ENCODE results near the gene ANK3. TPM values are rescaled to one million over a fixed set of nuclear protein-coding genes. Genes with fewer than 3 reads are reported as not detected.

The ANK3 gene
- polyA plus RNA-seq, 3 donors: not detected

GRCh38 chr10:60368875-60369546 is 20.7 kb downstream of the ANK3 start:
- H3K27ac ChIP-seq (ENCODE audit: low read depth in 1 of 2, low read length in 2 of 2): no peak overlapping the region
- no peaks in the 10 kb centered on the region for H3K27me3 ChIP-seq (ENCODE audit: control insufficient read depth in 2 of 2, insufficient read depth in 2 of 2, low read length in 2 of 2)
- no peaks in the 10 kb centered on the region for H3K79me2 ChIP-seq (ENCODE audit: insufficient read depth, low read length)
- no peak overlapping the region for H2AFZ ChIP-seq (ENCODE audit: insufficient read depth, low read depth, low read length, poor library complexity, severe bottlenecking)
- no peaks in the 10 kb centered on the region for H4K20me1 ChIP-seq (ENCODE audit: insufficient read depth, low read length)
- Mint-ChIP-seq H3K27me3 (ENCODE audit: low read depth in 3 of 3) (no peaks in the 10 kb centered on the region), H3K27ac (no peak overlapping the region), H3K4me1 (no peaks in the 10 kb centered on the region), H3K9me3 (peaks cover 0 to 2% (median 0%) of the 10 kb centered on the region in 7 donors), H3K4me3 (no peak overlapping the region), H3K36me3 (no peaks in the 10 kb centered on the region)
- H3K9me3 ChIP-seq (replicated peaks in 1 of 2; ENCODE audit: control insufficient read depth in 1 of 2, insufficient read depth in 1 of 2, low read length in 2 of 2): no peaks in the 10 kb centered on the region
- no CpG with 5 or more reads among the region's 5 CpGs for WGBS (ENCODE audit: insufficient coverage)
- H3K4me2 ChIP-seq (replicated peaks; ENCODE audit: extremely low read depth, low read length, poor library complexity, severe bottlenecking): no peak overlapping the region
- TF ChIP-seq, protein P1, sequence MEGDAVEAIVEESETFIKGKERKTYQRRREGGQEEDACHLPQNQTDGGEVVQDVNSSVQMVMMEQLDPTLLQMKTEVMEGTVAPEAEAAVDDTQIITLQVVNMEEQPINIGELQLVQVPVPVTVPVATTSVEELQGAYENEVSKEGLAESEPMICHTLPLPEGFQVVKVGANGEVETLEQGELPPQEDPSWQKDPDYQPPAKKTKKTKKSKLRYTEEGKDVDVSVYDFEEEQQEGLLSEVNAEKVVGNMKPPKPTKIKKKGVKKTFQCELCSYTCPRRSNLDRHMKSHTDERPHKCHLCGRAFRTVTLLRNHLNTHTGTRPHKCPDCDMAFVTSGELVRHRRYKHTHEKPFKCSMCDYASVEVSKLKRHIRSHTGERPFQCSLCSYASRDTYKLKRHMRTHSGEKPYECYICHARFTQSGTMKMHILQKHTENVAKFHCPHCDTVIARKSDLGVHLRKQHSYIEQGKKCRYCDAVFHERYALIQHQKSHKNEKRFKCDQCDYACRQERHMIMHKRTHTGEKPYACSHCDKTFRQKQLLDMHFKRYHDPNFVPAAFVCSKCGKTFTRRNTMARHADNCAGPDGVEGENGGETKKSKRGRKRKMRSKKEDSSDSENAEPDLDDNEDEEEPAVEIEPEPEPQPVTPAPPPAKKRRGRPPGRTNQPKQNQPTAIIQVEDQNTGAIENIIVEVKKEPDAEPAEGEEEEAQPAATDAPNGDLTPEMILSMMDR (IDR thresholded peaks at IDR 0.05): no peak
- no peak overlapping the region for H3K4me3 ChIP-seq (replicated peaks in 1 of 3; ENCODE audit: low read depth in 2 of 3, low read length in 3 of 3)
- no peak for DNase-seq
- intact Hi-C loops (cut with micrococcal nuclease): no loop called here
- no peaks in the 10 kb centered on the region for H3K36me3 ChIP-seq (replicated peaks in 1 of 2; ENCODE audit: control insufficient read depth in 1 of 2, insufficient read depth in 2 of 2, low read length in 2 of 2)
- H3K9ac ChIP-seq (ENCODE audit: insufficient read depth, low read length, poor library complexity, severe bottlenecking): no peak overlapping the region
- no peaks in the 10 kb centered on the region for H3K4me1 ChIP-seq (ENCODE audit: control insufficient read depth in 1 of 2, insufficient read depth in 2 of 2, low read length in 2 of 2)

GRCh38 chr10:60367901-60368300 is 21.8 kb downstream of the ANK3 start:
- H3K27ac Mint-ChIP-seq: no peak overlapping the region

More at GRCh38 chr10:60367901-60368300, 21.8 kb downstream of the ANK3 start:
- H3K4me2 ChIP-seq (replicated peaks; ENCODE audit: extremely low read depth, low read length, poor library complexity, severe bottlenecking): no peak overlapping the region
- H2AFZ ChIP-seq (ENCODE audit: insufficient read depth, low read depth, low read length, poor library complexity, severe bottlenecking): no peak overlapping the region
- Mint-ChIP-seq H3K36me3 (no peaks in the 10 kb centered on the region), H3K4me3 (no peak overlapping the region), H3K9me3 (peaks cover 0 to 2% (median 0%) of the 10 kb centered on the region in 7 donors), H3K4me1 (no peaks in the 10 kb centered on the region), H3K27me3 (ENCODE audit: low read depth in 3 of 3) (no peaks in the 10 kb centered on the region)
- no peaks in the 10 kb centered on the region for H3K79me2 ChIP-seq (ENCODE audit: insufficient read depth, low read length)
- no peaks in the 10 kb centered on the region for H3K4me1 ChIP-seq (ENCODE audit: control insufficient read depth in 1 of 2, insufficient read depth in 2 of 2, low read length in 2 of 2)
- no peak for DNase-seq
- H3K27ac ChIP-seq (ENCODE audit: low read depth in 1 of 2, low read length in 2 of 2): no peak overlapping the region
- H3K9ac ChIP-seq (ENCODE audit: insufficient read depth, low read length, poor library complexity, severe bottlenecking): no peak overlapping the region
- intact Hi-C loops (cut with micrococcal nuclease): no loop called here
- WGBS (ENCODE audit: insufficient coverage): no CpG with 5 or more reads among the region's 1 CpG
- TF ChIP-seq, protein P1 (IDR thresholded peaks at IDR 0.05): no peak
- no peaks in the 10 kb centered on the region for H3K36me3 ChIP-seq (replicated peaks in 1 of 2; ENCODE audit: control insufficient read depth in 1 of 2, insufficient read depth in 2 of 2, low read length in 2 of 2)
- H3K27me3 ChIP-seq (ENCODE audit: control insufficient read depth in 2 of 2, insufficient read depth in 2 of 2, low read length in 2 of 2): no peaks in the 10 kb centered on the region
- H4K20me1 ChIP-seq (ENCODE audit: insufficient read depth, low read length): no peaks in the 10 kb centered on the region
- no peak overlapping the region for H3K4me3 ChIP-seq (replicated peaks in 1 of 3; ENCODE audit: low read depth in 2 of 3, low read length in 3 of 3)
- no peaks in the 10 kb centered on the region for H3K9me3 ChIP-seq (replicated peaks in 1 of 2; ENCODE audit: control insufficient read depth in 1 of 2, insufficient read depth in 1 of 2, low read length in 2 of 2)

Measured in CD14-positive monocyte (primary cell).